ENCODE data around the gene MIGA2. TPM values are rescaled to one million over a fixed set of nuclear protein-coding genes. Genes with fewer than 3 reads are reported as not detected.

Gene MIGA2
- total and polyA plus RNA-seq, 2 of the 8 experiments (the other 6 are each of a cell fraction or from before 2014, with no cell fraction given): 24.6 to 39.0 TPM

- H2BK120ac ChIP-seq (replicated peaks; ENCODE audit: low read depth, low read length): no peak overlapping the region
- no peak overlapping the region for H3K18ac ChIP-seq (ENCODE audit: extremely low read depth, low read length)
- no peak overlapping the region for H4K91ac ChIP-seq (replicated peaks; ENCODE audit: insufficient read length, low read length)
- H3K79me2 ChIP-seq (ENCODE audit: control insufficient read depth in 1 of 2, insufficient read depth in 2 of 2, low read length in 2 of 2): no peaks in the 10 kb centered on the region
- DNase-seq (ENCODE audit: low read depth in 1 of 2, low spot score in 2 of 2) (no peak), FAIRE-seq (no peak)
- H3K4me1 ChIP-seq (replicated peaks in 1 of 4; ENCODE audit: control insufficient read depth in 3 of 4, insufficient read depth in 4 of 4, low read length in 3 of 4): no peaks in the 10 kb centered on the region
- no peak overlapping the region for H2AK5ac ChIP-seq (ENCODE audit: low read depth, low read length)
- no peak overlapping the region for H3K27ac ChIP-seq (ENCODE audit: low read depth, low read length)
- H3K36me3 ChIP-seq (ENCODE audit: control insufficient read depth in 2 of 4, insufficient read depth in 4 of 4, low read length in 3 of 4): peaks cover 3 to 9% (median 3%) of the 10 kb centered on the region in 4 experiments; a peak in 6 of 8 replicates
- no peak overlapping the region for H2BK12ac ChIP-seq (ENCODE audit: low read depth, low read length)
- no peaks in the 10 kb centered on the region for H4K20me1 ChIP-seq (replicated peaks in 1 of 2; ENCODE audit: control insufficient read depth in 1 of 2, insufficient read depth in 2 of 2, low read length in 2 of 2)
- no peak overlapping the region for H3K56ac ChIP-seq (replicated peaks; ENCODE audit: insufficient read length, low read depth, low read length)
- H3K4ac ChIP-seq (replicated peaks; ENCODE audit: insufficient read length, low read depth, low read length): no peak overlapping the region
- no peak overlapping the region for H2BK5ac ChIP-seq (ENCODE audit: low read depth, low read length)
- H3K14ac ChIP-seq (ENCODE audit: insufficient read length): no peak overlapping the region
- H2BK15ac ChIP-seq (ENCODE audit: low read length): no peak overlapping the region
- H3K23me2 ChIP-seq (ENCODE audit: low read depth, low read length): no peaks in the 10 kb centered on the region
- POLR2A ChIA-PET (ENCODE audit: partially characterized antibody): interaction anchor here (0.6 to 4.8 kb wide), 5 partner anchors 9 to 62 kb away, joined by 3 to 27 read pairs (median 5); partner anchors contain the start of genes DOLPP1 and PTPA
- no peaks in the 10 kb centered on the region for H3K79me1 ChIP-seq (ENCODE audit: low read depth, low read length)
- WGBS, 2 experiments (ENCODE audit: extremely low coverage in 1 of 2, insufficient coverage in 1 of 2, insufficient read length in 1 of 2, insufficient replicate concordance in 2 of 2, low coverage in 1 of 2, low lambda C conversion rate in 2 of 2, missing lambda C conversion rate in 1 of 2): 95% methylated on average over 13 of the region's 13 CpGs; no CpG with 5 or more reads in 1 of the 2 experiments
- H2BK20ac ChIP-seq (ENCODE audit: low read length): no peak overlapping the region
- H3K23ac ChIP-seq (ENCODE audit: insufficient read length): no peak overlapping the region
- no peaks in the 10 kb centered on the region for H3K9me3 ChIP-seq (ENCODE audit: insufficient read depth in 2 of 2, low read depth in 1 of 2, low read length in 1 of 2)
- no peaks in the 10 kb centered on the region for H3K27me3 ChIP-seq (replicated peaks in 1 of 4; ENCODE audit: control insufficient read depth in 3 of 4, extremely low read depth in 1 of 4, insufficient read depth in 3 of 4, low read length in 3 of 4)
- no peak overlapping the region for H3K4me2 ChIP-seq (ENCODE audit: insufficient read depth in 1 of 2, low read depth in 2 of 2, low read length in 2 of 2)
- CTCF ChIA-PET (ENCODE audit: partially characterized antibody): interaction anchor here (1.2 to 2.6 kb wide), 6 partner anchors 9 to 89 kb away, joined by 3 to 12 read pairs (median 4); no protein-coding TSS in a partner anchor
- no peak overlapping the region for H4K8ac ChIP-seq (ENCODE audit: extremely low read depth, insufficient read depth, low read length)
- no peak overlapping the region for H4K5ac ChIP-seq (ENCODE audit: insufficient read length, low read depth, low read length)
- H3K4me3 ChIP-seq (ENCODE audit: extremely low read depth in 1 of 4, insufficient read depth in 2 of 4, low read depth in 3 of 4, low read length in 4 of 4): no peak overlapping the region
- H2AFZ ChIP-seq (ENCODE audit: low read length): no peak overlapping the region
- H3K9ac ChIP-seq (replicated peaks in 1 of 4; ENCODE audit: extremely low read depth in 1 of 4, low read depth in 3 of 4, low read length in 3 of 4): no peak overlapping the region
- no peak for TF ChIP-seq SP1 (IDR thresholded peaks at IDR 0.05; ENCODE audit: low read depth, low read length)
- TF ChIP-seq SIX5 (IDR thresholded peaks at IDR 0.05; ENCODE audit: low read depth, low read length): no peak
- no peak for TF ChIP-seq JUN (IDR thresholded peaks at IDR 0.05; ENCODE audit: low read depth, low read length)
- no peak for TF ChIP-seq POLR2A (IDR thresholded peaks at IDR 0.05; ENCODE audit: control extremely low read depth in 1 of 2, low read depth in 2 of 2, low read length in 2 of 2)
- no peak for TF ChIP-seq HDAC6 (IDR thresholded peaks at IDR 0.05; ENCODE audit: low read depth, low read length)
- TF ChIP-seq RNF2 (IDR thresholded peaks at IDR 0.05; ENCODE audit: borderline replicate concordance, low read depth, low read length, missing control alignments, poor library complexity, severe bottlenecking): no peak
- no peak for TF ChIP-seq SIRT6 (IDR thresholded peaks at IDR 0.05; ENCODE audit: low read length)
- TF ChIP-seq TBP (IDR thresholded peaks at IDR 0.05; ENCODE audit: low read depth, low read length): no peak
- TF ChIP-seq FOSL1 (IDR thresholded peaks at IDR 0.05; ENCODE audit: insufficient read depth, low read depth, low read length): no peak
- TF ChIP-seq ATF3 (IDR thresholded peaks at IDR 0.05; ENCODE audit: insufficient read depth, low read depth, low read length): no peak
- TF ChIP-seq PHF8 (conservative IDR thresholded peaks at IDR 0.05; ENCODE audit: low read depth, low read length): no peak
- no peak for TF ChIP-seq CBX5 (IDR thresholded peaks at IDR 0.05; ENCODE audit: low read depth, low read length)
- no peak for TF ChIP-seq SUZ12 (IDR thresholded peaks at IDR 0.05; ENCODE audit: low read length)
Measured at GRCh38 chr9:129094387-129095169, 58.2 kb downstream of the MIGA2 start.

Measured in H1 (cell line).